ENCODE results near the gene SFTPB.
"Not testable (repeated sequence)": the region's sequence is repeated elsewhere in the genome, so short reads cannot be mapped to it uniquely, and the experiment has no call there.

The SFTPB gene

DNA sequence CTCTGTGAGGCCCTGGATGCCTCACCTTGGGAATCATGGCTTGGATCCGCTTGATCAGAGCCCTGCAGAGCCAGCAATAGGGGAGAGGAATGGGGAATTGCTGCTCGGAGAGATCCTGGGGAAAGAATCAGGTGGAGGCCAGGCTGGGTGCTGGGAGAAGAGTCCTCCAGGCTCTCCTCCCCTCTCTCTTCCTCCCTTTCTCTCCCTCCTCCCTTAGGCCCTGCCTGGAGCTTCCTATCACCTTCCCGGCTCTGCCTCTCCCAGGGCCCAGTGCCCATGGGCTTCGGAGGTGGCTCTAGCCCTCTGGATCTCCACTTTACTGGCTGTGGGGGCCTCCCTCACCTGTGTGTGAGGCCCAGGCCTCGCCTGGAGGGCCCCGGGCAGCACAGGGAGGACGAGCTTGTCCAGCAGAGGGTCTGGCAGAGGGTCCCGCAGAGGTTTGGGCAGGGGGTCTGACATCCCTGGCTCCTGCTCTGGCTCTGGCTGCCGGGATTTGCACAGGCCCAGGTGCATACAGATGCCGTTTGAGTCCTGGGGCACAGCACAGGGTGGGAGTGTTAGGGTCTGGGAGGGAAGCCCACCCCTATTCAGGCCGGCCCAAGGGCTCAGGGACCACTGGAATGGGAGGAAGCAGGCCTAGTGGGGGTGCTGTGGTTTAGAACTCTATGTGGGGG is 2.6 kb downstream of the SFTPB start:
- CTCF ChIA-PET: no interaction called here
- TF ChIP-seq FOXK2 (IDR thresholded peaks at IDR 0.05) (no peak), NFRKB (IDR thresholded peaks at IDR 0.05) (no peak), ZNF384 (IDR thresholded peaks at IDR 0.05) (no peak), ELF4 (IDR thresholded peaks at IDR 0.05) (no peak), ARNT (IDR thresholded peaks at IDR 0.05) (no peak), SP1 (IDR thresholded peaks at IDR 0.05) (no peak), CTBP1 (IDR thresholded peaks at IDR 0.05; ENCODE audit: borderline replicate concordance) (no peak), LEF1 (IDR thresholded peaks at IDR 0.05; ENCODE audit: borderline replicate concordance) (no peak), HDGF (IDR thresholded peaks at IDR 0.05; ENCODE audit: borderline replicate concordance) (no peak), TARDBP (IDR thresholded peaks at IDR 0.05) (no peak), L3MBTL2 (conservative IDR thresholded peaks at IDR 0.05) (no peak), FOXM1 (IDR thresholded peaks at IDR 0.05; ENCODE audit: borderline replicate concordance) (no peak), SUZ12 (IDR thresholded peaks at IDR 0.05) (no peak)
- no peak for DNase-seq (ENCODE audit: extremely low spot score)
- POLR2A ChIA-PET: no interaction called here

DNA sequence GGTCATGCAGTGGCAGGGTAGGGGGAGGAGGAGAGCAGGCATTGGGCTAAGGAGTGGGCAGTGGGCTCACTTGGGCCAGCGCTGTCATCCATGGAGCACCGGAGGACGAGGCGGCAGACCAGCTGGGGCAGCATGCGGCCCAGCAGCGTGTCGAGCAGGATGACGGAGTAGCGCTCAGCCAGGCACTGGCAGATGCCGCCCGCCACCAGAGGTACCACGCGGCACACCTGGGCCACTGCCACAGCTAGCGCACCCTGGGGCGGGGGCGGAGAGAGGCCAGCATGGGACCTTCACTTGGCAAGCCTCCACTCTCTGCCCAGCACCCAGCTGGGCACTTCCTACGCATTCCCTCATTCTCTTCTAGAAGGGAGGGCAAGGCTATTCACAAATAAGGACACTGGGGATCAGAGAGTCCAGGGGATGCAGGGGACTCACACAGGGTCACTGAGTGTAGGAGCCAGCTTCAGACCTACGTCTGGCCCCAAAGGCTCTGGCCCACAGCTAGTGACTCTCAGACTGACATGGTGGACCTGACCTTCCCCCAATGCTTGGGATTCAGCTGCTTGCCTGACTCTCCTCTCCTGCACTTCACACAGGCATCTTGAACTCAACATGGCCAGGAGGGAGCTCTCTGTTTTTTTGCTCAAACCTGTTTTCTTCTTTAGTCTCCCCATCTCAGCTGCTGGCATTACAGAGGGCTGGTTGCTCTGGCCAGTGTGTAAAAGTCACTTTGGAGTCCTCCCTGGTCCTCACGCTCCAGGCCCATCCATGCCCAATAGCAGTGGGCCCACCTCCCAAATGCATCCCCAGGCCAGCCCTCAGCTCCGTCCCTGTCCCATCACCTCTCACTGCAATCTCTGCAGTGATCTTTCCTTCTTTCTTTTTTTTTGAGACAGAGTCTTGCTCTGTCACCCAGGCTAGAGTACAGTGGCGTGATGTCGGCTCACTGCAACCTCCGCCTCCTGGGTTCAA is 4.1 kb downstream of the SFTPB start:
- ChIA-PET CTCF (no interaction called here), POLR2A (no interaction called here)
- TF ChIP-seq ZNF384 (IDR thresholded peaks at IDR 0.05) (no peak), SP1 (IDR thresholded peaks at IDR 0.05) (no peak), TARDBP (IDR thresholded peaks at IDR 0.05) (no peak), NFRKB (IDR thresholded peaks at IDR 0.05) (no peak), ARNT (IDR thresholded peaks at IDR 0.05) (no peak), BHLHE40 (IDR thresholded peaks at IDR 0.05; ENCODE audit: borderline replicate concordance) (no peak), FOXM1 (IDR thresholded peaks at IDR 0.05; ENCODE audit: borderline replicate concordance) (no peak), FOXA1 (IDR thresholded peaks at IDR 0.05) (no peak), HDGF (IDR thresholded peaks at IDR 0.05; ENCODE audit: borderline replicate concordance) (no peak), ELF4 (IDR thresholded peaks at IDR 0.05) (no peak)
- no peak for DNase-seq (ENCODE audit: extremely low spot score)

DNA sequence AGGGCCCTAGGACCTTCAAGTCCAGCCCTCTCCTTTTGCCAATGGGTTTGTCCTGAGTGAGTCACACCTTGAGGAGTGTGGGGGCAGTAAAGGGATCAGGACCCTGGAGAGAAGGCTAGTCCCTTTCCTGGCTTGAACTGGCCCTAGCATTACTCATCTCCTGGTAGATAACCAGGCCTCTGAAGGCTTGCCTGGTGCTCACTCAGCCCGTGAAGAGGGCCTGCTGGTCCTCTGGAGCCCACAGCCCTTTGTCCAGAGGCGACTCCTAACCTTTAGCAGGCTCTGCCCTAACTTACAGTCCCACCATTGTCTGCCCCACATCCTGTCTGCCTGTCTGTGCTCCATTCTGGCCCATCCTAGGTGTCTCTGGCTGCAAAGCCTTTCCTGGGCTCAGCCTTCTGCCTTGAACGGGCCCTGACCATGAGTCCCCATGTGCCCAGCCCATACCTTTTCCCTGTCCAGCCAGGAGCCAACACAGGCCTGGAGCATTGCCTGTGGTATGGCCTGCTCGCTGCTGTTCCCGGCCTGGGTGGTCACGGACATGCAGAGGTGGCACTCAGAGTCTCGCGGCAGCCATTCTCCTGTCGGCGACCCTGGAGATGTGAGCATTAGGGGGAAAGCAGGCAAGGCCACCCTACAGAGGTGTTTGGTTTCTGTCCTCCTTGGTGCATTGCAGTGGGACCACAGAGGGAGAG is 5.0 kb downstream of the SFTPB start:
- POLR2A ChIA-PET: no interaction called here
- CTCF ChIA-PET: no interaction called here
- no peak for DNase-seq (ENCODE audit: extremely low spot score)
- TF ChIP-seq HDGF (IDR thresholded peaks at IDR 0.05; ENCODE audit: borderline replicate concordance): no peak
- TF ChIP-seq LEF1 (IDR thresholded peaks at IDR 0.05; ENCODE audit: borderline replicate concordance): no peak
- TF ChIP-seq FOXA1 (IDR thresholded peaks at IDR 0.05): no peak
- TF ChIP-seq CTBP1 (IDR thresholded peaks at IDR 0.05; ENCODE audit: borderline replicate concordance): no peak
- no peak for TF ChIP-seq SP1 (IDR thresholded peaks at IDR 0.05)
- no peak for TF ChIP-seq ELF4 (IDR thresholded peaks at IDR 0.05)
- TF ChIP-seq FOXK2 (IDR thresholded peaks at IDR 0.05): no peak
- no peak for TF ChIP-seq ZNF384 (IDR thresholded peaks at IDR 0.05)
- no peak for TF ChIP-seq FOXM1 (IDR thresholded peaks at IDR 0.05; ENCODE audit: borderline replicate concordance)
- no peak for TF ChIP-seq BHLHE40 (IDR thresholded peaks at IDR 0.05; ENCODE audit: borderline replicate concordance)
- no peak for TF ChIP-seq SUZ12 (IDR thresholded peaks at IDR 0.05)

DNA sequence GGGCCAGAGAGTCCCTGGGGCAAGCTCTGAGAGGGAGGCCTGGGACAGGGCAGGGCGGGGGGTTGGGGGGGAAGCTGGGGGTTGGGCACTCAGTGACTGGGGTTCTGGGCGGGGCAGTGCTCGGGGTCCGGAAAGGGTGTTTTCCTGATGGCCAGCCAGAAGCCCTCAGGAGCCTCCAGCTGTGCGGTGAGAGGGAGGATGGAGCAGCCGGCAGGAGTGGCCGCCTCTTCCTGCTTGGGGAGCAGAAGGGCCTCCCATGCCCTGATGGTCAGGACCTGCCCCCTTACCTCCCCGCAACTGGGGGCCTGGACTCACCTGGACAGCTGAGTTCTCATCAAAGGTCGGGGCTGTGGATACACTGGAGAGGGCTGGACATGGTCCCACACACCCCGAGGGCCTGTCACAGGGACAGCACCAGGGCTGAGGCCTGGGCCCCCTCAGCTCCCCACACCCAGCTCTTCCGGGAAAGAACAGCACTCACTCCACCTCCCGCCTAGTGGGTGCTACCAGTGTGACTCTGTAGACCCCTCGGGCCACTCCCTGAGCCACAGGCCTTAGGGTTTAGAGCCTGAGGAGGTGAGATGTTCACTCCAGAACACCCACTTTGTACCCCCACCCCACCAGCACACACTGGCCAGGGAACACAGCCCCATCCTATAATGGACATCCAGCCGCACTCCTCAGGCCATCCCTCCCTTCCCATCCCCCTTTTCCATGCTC is 6.7 kb downstream of the SFTPB start:
- CTCF ChIA-PET: interaction anchor here (0.5 kb wide), 1 partner anchor 248 kb away, joined by 3 read pairs; no protein-coding TSS in a partner anchor
- POLR2A ChIA-PET: no interaction called here
- no peak for TF ChIP-seq SP1 (IDR thresholded peaks at IDR 0.05)
- TF ChIP-seq L3MBTL2 (conservative IDR thresholded peaks at IDR 0.05): no peak
- TF ChIP-seq, protein P1, sequence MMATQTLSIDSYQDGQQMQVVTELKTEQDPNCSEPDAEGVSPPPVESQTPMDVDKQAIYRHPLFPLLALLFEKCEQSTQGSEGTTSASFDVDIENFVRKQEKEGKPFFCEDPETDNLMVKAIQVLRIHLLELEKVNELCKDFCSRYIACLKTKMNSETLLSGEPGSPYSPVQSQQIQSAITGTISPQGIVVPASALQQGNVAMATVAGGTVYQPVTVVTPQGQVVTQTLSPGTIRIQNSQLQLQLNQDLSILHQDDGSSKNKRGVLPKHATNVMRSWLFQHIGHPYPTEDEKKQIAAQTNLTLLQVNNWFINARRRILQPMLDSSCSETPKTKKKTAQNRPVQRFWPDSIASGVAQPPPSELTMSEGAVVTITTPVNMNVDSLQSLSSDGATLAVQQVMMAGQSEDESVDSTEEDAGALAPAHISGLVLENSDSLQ (IDR thresholded peaks at IDR 0.05): no peak
- TF ChIP-seq BHLHE40 (IDR thresholded peaks at IDR 0.05; ENCODE audit: borderline replicate concordance): no peak
- no peak for TF ChIP-seq LEF1 (IDR thresholded peaks at IDR 0.05; ENCODE audit: borderline replicate concordance)
- TF ChIP-seq HDGF (IDR thresholded peaks at IDR 0.05; ENCODE audit: borderline replicate concordance): no peak
- no peak for TF ChIP-seq FOXK2 (IDR thresholded peaks at IDR 0.05)
- no peak for TF ChIP-seq ARNT (IDR thresholded peaks at IDR 0.05)
- TF ChIP-seq SUZ12 (IDR thresholded peaks at IDR 0.05): no peak
- TF ChIP-seq FOXM1 (IDR thresholded peaks at IDR 0.05; ENCODE audit: borderline replicate concordance): no peak
- TF ChIP-seq FOXA1 (IDR thresholded peaks at IDR 0.05): no peak
- TF ChIP-seq CTBP1 (IDR thresholded peaks at IDR 0.05; ENCODE audit: borderline replicate concordance): no peak
- no peak for TF ChIP-seq ZNF384 (IDR thresholded peaks at IDR 0.05)
- TF ChIP-seq NFRKB (IDR thresholded peaks at IDR 0.05): no peak
- TF ChIP-seq ELF4 (IDR thresholded peaks at IDR 0.05): no peak
- no peak for TF ChIP-seq TARDBP (IDR thresholded peaks at IDR 0.05)
- no peak for DNase-seq (ENCODE audit: extremely low spot score)

DNA sequence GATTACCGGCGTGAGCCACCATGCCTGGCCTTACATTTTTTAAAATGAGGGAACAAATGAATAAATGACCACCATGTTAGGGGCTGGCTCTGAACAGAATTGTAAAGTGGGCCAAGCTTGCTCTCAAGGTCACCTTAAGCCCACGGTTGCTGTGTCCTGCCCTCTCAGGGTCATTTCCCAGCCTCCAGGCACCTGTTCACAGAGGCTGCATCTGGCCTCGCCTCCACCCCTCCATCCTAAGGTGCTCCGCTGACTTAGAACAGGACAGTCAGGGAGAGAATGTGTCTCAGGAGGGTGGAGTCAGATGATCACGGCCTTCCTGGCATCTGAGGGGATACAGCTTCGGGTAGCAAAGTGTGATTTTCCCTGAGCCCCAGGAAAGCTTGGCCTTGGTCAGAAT is 7.3 kb downstream of the SFTPB start:
- TF ChIP-seq FOXA1 (IDR thresholded peaks at IDR 0.05) (no peak), LEF1 (IDR thresholded peaks at IDR 0.05; ENCODE audit: borderline replicate concordance) (no peak), BHLHE40 (IDR thresholded peaks at IDR 0.05; ENCODE audit: borderline replicate concordance) (no peak), ELF4 (IDR thresholded peaks at IDR 0.05) (no peak), CTBP1 (IDR thresholded peaks at IDR 0.05; ENCODE audit: borderline replicate concordance) (no peak), SP1 (IDR thresholded peaks at IDR 0.05) (no peak), L3MBTL2 (conservative IDR thresholded peaks at IDR 0.05) (no peak), SUZ12 (IDR thresholded peaks at IDR 0.05) (no peak), ZNF384 (IDR thresholded peaks at IDR 0.05) (no peak), FOXM1 (IDR thresholded peaks at IDR 0.05; ENCODE audit: borderline replicate concordance) (no peak), TARDBP (IDR thresholded peaks at IDR 0.05) (no peak), ARNT (IDR thresholded peaks at IDR 0.05) (no peak), NFRKB (IDR thresholded peaks at IDR 0.05) (no peak)
- TF ChIP-seq, protein P1 (IDR thresholded peaks at IDR 0.05): no peak
- no peak for DNase-seq (ENCODE audit: extremely low spot score)
- CTCF ChIA-PET: no interaction called here
- POLR2A ChIA-PET: no interaction called here

DNA sequence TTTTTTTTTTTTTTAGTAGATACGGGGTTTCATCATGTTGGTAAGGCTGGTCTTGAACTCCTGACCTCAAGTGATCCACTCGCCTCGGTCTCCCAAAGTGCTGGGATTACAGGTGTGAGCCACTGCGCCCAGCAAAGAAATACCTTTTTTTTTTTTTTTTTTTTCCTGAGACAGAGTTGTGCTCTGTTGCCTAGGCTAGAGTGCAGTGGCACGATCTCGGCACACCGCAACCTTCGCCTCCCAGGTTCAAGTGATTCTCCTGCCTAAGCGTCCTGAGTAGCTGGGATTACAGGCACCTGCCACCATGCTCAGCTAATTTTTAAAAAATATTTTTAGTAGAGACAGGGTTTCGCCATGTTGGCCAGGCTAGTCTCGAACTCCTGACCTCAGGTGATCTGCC is 7.7 kb downstream of the SFTPB start:
- POLR2A ChIA-PET; DNase-seq (ENCODE audit: extremely low spot score): not testable (repeated sequence)
- CTCF ChIA-PET: interaction anchor here (1.5 kb wide), 1 partner anchor 18 kb away, joined by 4 read pairs; no protein-coding TSS in a partner anchor
